ENCODE data around the gene TMPRSS4. TPM values are rescaled to one million over a fixed set of nuclear protein-coding genes. Genes with fewer than 3 reads are reported as not detected.

Gene TMPRSS4
- total RNA-seq, 1 experiment from 2014 or later: not detected

GRCh38 chr11:118153976-118154375 is 77.1 kb downstream of the TMPRSS4 start:
- TF ChIP-seq CTCF (conservative IDR thresholded peaks at IDR 0.05): no peak
- no peak overlapping the region for H3K23ac ChIP-seq (ENCODE audit: insufficient read length, low read depth, low read length)
- no CpG with 5 or more reads among the region's 11 CpGs for WGBS (ENCODE audit: extremely low coverage, insufficient read length, low lambda C conversion rate)

More at GRCh38 chr11:118153976-118154375, 77.1 kb downstream of the TMPRSS4 start:
- Histone ChIP-seq H3K4ac (ENCODE audit: low read depth, low read length) (no peak overlapping the region), H2BK15ac (ENCODE audit: low read depth, low read length) (no peak overlapping the region), H4K8ac (replicated peaks; ENCODE audit: insufficient read length, low read depth, low read length) (no peak overlapping the region), H4K20me1 (ENCODE audit: control insufficient read depth, insufficient read depth, insufficient read length) (no peaks in the 10 kb centered on the region), H2BK20ac (ENCODE audit: low read depth, low read length, poor library complexity, severe bottlenecking) (no peak overlapping the region), H4K91ac (ENCODE audit: insufficient read length, low read depth, low read length) (no peak overlapping the region), H3K9ac (ENCODE audit: extremely low read depth, insufficient read length, low read length) (no peak overlapping the region), H3K79me1 (ENCODE audit: insufficient read depth, low read depth, low read length, poor library complexity, severe bottlenecking) (no peaks in the 10 kb centered on the region), H3K9me3 (ENCODE audit: control insufficient read depth, low read depth, low read length) (no peaks in the 10 kb centered on the region), H3K18ac (ENCODE audit: insufficient read length, low read depth, low read length) (no peak overlapping the region), H2AK5ac (ENCODE audit: insufficient read length, low read length) (no peak overlapping the region), H4K5ac (ENCODE audit: insufficient read length, low read depth, low read length) (no peak overlapping the region), H3K27ac (ENCODE audit: insufficient read length, low read depth, low read length) (no peak overlapping the region), H3K27me3 (ENCODE audit: insufficient read depth, low read length) (peaks cover 72% of the 10 kb centered on the region), H3K4me1 (ENCODE audit: insufficient read depth, low read length) (peaks cover 15% of the 10 kb centered on the region), H2BK120ac (ENCODE audit: low read depth, low read length, poor library complexity, severe bottlenecking) (no peak overlapping the region), H3K14ac (ENCODE audit: insufficient read depth, low read length) (no peak overlapping the region), H3K56ac (ENCODE audit: insufficient read length, low read depth, low read length) (no peak overlapping the region), H3K79me2 (ENCODE audit: insufficient read depth, low read length) (no peaks in the 10 kb centered on the region), H3K23me2 (ENCODE audit: insufficient read length, low read depth, low read length, poor library complexity, severe bottlenecking) (peaks cover 30% of the 10 kb centered on the region), H3T11ph (ENCODE audit: low read length) (no peak overlapping the region), H2BK5ac (ENCODE audit: insufficient read length, low read length) (no peak overlapping the region), H2AFZ (ENCODE audit: low read length) (no peak overlapping the region), H2BK12ac (ENCODE audit: insufficient read length, low read depth, low read length) (no peak overlapping the region), H3K4me2 (ENCODE audit: insufficient read depth, insufficient read length, low read length) (peak overlapping the region; percentile 85)
- H3K9me3 Mint-ChIP-seq: no peaks in the 10 kb centered on the region; a peak in 1 of 5 replicates
- DNase-seq: no peak
- H3K36me3 Mint-ChIP-seq (ENCODE audit: insufficient read depth in 1 of 3, low read depth in 3 of 3): no peaks in the 10 kb centered on the region; a peak in 1 of 7 replicates
- H3K4me3 Mint-ChIP-seq: peak overlapping the region; percentile 61 to 82
- peaks cover 94% of the 10 kb centered on the region for H3K27me3 Mint-ChIP-seq (ENCODE audit: low read depth)
- peaks cover 52 to 63% of the 10 kb centered on the region in 2 experiments for H3K4me1 Mint-ChIP-seq
- H3K27ac Mint-ChIP-seq: no peak overlapping the region
